PC-3 (cell line): Measurements from ENCODE around the gene ARHGAP15.

Experiments used
- EZH2 ChIP-seq: fragments of 300-600 bp; sonication (generic); IDR thresholded peaks from one replicate; pipeline ENCODE4 v1.6.1; 2017; ENCODE audit warnings: antibody characterized with exemption, mild to moderate bottlenecking, low read length; ENCODE audit not compliant: unreplicated experiment
- TF ChIP-seq, protein P1 (sequence below): fragments of 300-600 bp; sonication (generic); conservative IDR thresholded peaks from 2 replicates; pipeline ENCODE4 v1.5.1; 2017; ENCODE audit warnings: antibody characterized with exemption, low read depth, mild to moderate bottlenecking, low read length

- TF ChIP-seq EZH2: no peak
- TF ChIP-seq, protein P1, sequence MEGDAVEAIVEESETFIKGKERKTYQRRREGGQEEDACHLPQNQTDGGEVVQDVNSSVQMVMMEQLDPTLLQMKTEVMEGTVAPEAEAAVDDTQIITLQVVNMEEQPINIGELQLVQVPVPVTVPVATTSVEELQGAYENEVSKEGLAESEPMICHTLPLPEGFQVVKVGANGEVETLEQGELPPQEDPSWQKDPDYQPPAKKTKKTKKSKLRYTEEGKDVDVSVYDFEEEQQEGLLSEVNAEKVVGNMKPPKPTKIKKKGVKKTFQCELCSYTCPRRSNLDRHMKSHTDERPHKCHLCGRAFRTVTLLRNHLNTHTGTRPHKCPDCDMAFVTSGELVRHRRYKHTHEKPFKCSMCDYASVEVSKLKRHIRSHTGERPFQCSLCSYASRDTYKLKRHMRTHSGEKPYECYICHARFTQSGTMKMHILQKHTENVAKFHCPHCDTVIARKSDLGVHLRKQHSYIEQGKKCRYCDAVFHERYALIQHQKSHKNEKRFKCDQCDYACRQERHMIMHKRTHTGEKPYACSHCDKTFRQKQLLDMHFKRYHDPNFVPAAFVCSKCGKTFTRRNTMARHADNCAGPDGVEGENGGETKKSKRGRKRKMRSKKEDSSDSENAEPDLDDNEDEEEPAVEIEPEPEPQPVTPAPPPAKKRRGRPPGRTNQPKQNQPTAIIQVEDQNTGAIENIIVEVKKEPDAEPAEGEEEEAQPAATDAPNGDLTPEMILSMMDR: no peak
Observed at GRCh38 chr2:143522699-143523098, 393.5 kb downstream of the ARHGAP15 start.
